GM12878 (cell line): ENCODE data around the gene BICRAL. TPM values are rescaled to one million over a fixed set of nuclear protein-coding genes. Genes with fewer than 3 reads are reported as not detected.

ENCODE experiments used
- ATAC-seq: fragments of 200-7000 bp; cut with Tn5 transposase; 3 replicates; pipeline ENCODE4 v1.9.1; 2020; ENCODE audit warnings: mild to moderate bottlenecking, moderate library complexity
- BruUV-seq: library from RNA; stranded (reverse); fragments of 400-500 nt; replicated peaks from 2 replicates; lab custom pipeline; 2021; lab: Mats Ljungman, UMichigan
- CTCF ChIA-PET: fragments of 300-600 bp; sonication (Branson Sonifier 250); formaldehyde crosslinking; extraction: SDS; loops from one replicate; lab custom pipeline; 2021; ENCODE audit warnings: inconsistent platforms; lab: Yijun Ruan, JAX
- POLR2A ChIA-PET: fragments of 350-600 bp; formaldehyde crosslinking; extraction: SDS; loops from one replicate; lab custom pipeline; 2021; ENCODE audit warnings: inconsistent platforms; lab: Charles Lee
- RAD21 ChIA-PET: fragments of 300-600 bp; sonication (Branson Sonifier 250); formaldehyde crosslinking; loops from one replicate; lab custom pipeline; 2023; ENCODE audit warnings: antibody characterized with exemption; ENCODE audit not compliant: unreplicated experiment; lab: Charles Lee
- SMC1A ChIA-PET: fragments of 300-600 bp; sonication (Branson Sonifier 250); formaldehyde crosslinking; loops from one replicate; lab custom pipeline; 2023; ENCODE audit not compliant: unreplicated experiment, uncharacterized antibody; lab: Charles Lee
- DNase-seq: peaks from one replicate; pipeline ENCODE4 v3.0.0-alpha.2; 2011; ENCODE audit warnings: low read depth, low spot score
- FAIRE-seq: peaks from 3 replicates; lab custom pipeline; 2011; peaks lifted over from hg19 to GRCh38; lab: Jason Lieb, UNC
- H2AFZ ChIP-seq: 2 replicates; pipeline ENCODE4 v1.6.0; 2011; ENCODE audit warnings: low read depth, low read length, control low read depth; ENCODE audit not compliant: control insufficient read depth
- H3K27ac ChIP-seq: 2 replicates; pipeline ENCODE4 v1.5.1; 2011; ENCODE audit warnings: control low read depth; ENCODE audit not compliant: control insufficient read depth, insufficient read depth
- H3K27me3 ChIP-seq, 2 experiments: replicated peaks in 1 of 2; 2 replicates each; pipeline versions ENCODE4 v1.6.0 to v1.6.1; 2011; ENCODE audit warnings: low read length in 1 of 2; ENCODE audit not compliant: control insufficient read depth in 2 of 2, insufficient read depth in 2 of 2
- H3K36me3 ChIP-seq, 2 experiments: 2 replicates each; pipeline ENCODE4 v1.5.1; 2011; ENCODE audit warnings: low read length in 1 of 2; ENCODE audit not compliant: control insufficient read depth in 2 of 2, insufficient read depth in 2 of 2
- H3K4me1 ChIP-seq: 2 replicates; pipeline ENCODE4 v1.6.1; 2011; ENCODE audit warnings: mild to moderate bottlenecking, low read length, moderate library complexity, mixed read lengths; ENCODE audit not compliant: control insufficient read depth, insufficient read depth
- H3K4me2 ChIP-seq: 2 replicates; pipeline ENCODE4 v1.6.0; 2011; ENCODE audit warnings: control low read depth; ENCODE audit not compliant: control insufficient read depth, insufficient read depth
- H3K4me3 ChIP-seq: fragments of 200-600 bp; sonication (generic); 2 replicates; pipeline ENCODE4 v1.5.1; 2016
- H3K79me2 ChIP-seq: 2 replicates; pipeline ENCODE4 v1.6.0; 2011; ENCODE audit warnings: low read length; ENCODE audit not compliant: control insufficient read depth, insufficient read depth
- H3K9ac ChIP-seq: 2 replicates; pipeline ENCODE4 v1.8.0; 2011; ENCODE audit warnings: low read length, control low read depth, mixed read lengths; ENCODE audit not compliant: control insufficient read depth, insufficient read depth
- H3K9me3 ChIP-seq: replicated peaks from 3 replicates; pipeline ENCODE4 v1.5.1; 2011; ENCODE audit warnings: mild to moderate bottlenecking, low read length; ENCODE audit not compliant: control insufficient read depth, insufficient read depth
- H4K20me1 ChIP-seq: 2 replicates; pipeline ENCODE4 v1.6.0; 2011; ENCODE audit not compliant: control insufficient read depth, insufficient read depth
- CBX5 ChIP-seq: sonication (generic); IDR thresholded peaks from 2 replicates; pipeline ENCODE4 v1.6.1; 2016; ENCODE audit warnings: low read depth, moderate library complexity, mild to moderate bottlenecking, inconsistent platforms
- FOXM1 ChIP-seq: IDR thresholded peaks from 2 replicates; pipeline ENCODE4 v1.6.1; 2012; ENCODE audit warnings: low read depth, mild to moderate bottlenecking, inconsistent platforms, low read length, moderate library complexity
- GATAD2B ChIP-seq: fragments of 450-650 bp; conservative IDR thresholded peaks from 2 replicates; pipeline ENCODE4 v1.6.1; 2017; ENCODE audit warnings: low read depth, mild to moderate bottlenecking, moderate library complexity
- HCFC1 ChIP-seq: fragments of 150-350 bp; IDR thresholded peaks from 2 replicates; pipeline ENCODE4 v1.6.1; 2014; ENCODE audit warnings: low read length
- IKZF2 ChIP-seq, 2 experiments: fragments of 450-650 bp; IDR thresholded peaks; 2 replicates each; pipeline ENCODE4 v1.6.1; 2017; ENCODE audit warnings: mild to moderate bottlenecking in 2 of 2, moderate library complexity in 2 of 2
- LARP7 ChIP-seq: fragments of 450-650 bp; IDR thresholded peaks from 2 replicates; pipeline ENCODE4 v1.6.1; 2017; ENCODE audit warnings: mild to moderate bottlenecking
- POU2F2 ChIP-seq: IDR thresholded peaks from 3 replicates; pipeline ENCODE4 v1.6.1; 2011; ENCODE audit warnings: low read depth, mild to moderate bottlenecking, low read length, borderline replicate concordance
- RCOR1 ChIP-seq: conservative IDR thresholded peaks from 2 replicates; pipeline ENCODE4 v1.6.1; 2012; ENCODE audit warnings: low read depth, low read length, improper control_type of control experiment
- RFX5 ChIP-seq: IDR thresholded peaks from 2 replicates; pipeline ENCODE4 v1.6.1; 2011; ENCODE audit warnings: low read depth, low read length, improper control_type of control experiment
- SMAD1 ChIP-seq: fragments of 450-650 bp; IDR thresholded peaks from 2 replicates; pipeline ENCODE4 v1.6.1; 2018; ENCODE audit warnings: mild to moderate bottlenecking, low read depth; ENCODE audit not compliant: partially characterized antibody
- ZNF207 ChIP-seq: fragments of 450-650 bp; IDR thresholded peaks from 2 replicates; pipeline ENCODE4 v1.6.1; 2014; ENCODE audit warnings: antibody characterized with exemption, mild to moderate bottlenecking, borderline replicate concordance
- WGBS: methylation state at CpG from one replicate; pipeline ENCODE4 v1.1.6; 2016; ENCODE audit warnings: low lambda C conversion rate; ENCODE audit not compliant: insufficient replicate concordance, insufficient coverage; ENCODE audit errors: missing lambda C conversion rate; 5-methylcytosine and 5-hydroxymethylcytosine counted together
- in situ Hi-C: fragments of 300-500 bp; cut with MboI; formaldehyde crosslinking; loops from 9 replicates; pipeline ENCODE4 v1.14.3; 2018; ENCODE audit warnings: mixed read lengths
- intact Hi-C: fragments of 100-400 bp; cut with micrococcal nuclease; formaldehyde crosslinking; loops from one replicate; pipeline ENCODE4 v1.14.2; 2022; ENCODE audit not compliant: unreplicated experiment
- polyA plus RNA-seq, 11 experiments: library from polyadenylated mRNA; depleted of rRNA in 4 of 11; unstranded in 6 of 11; stranded (reverse) in 5 of 11; fragments of >200 nt; fragmentation: Nextera tagmentation in 4 of 11; fragmentation: Illumina TruSeq in 1 of 11; extraction: Ambion mirVana in 4 of 11; extraction: Trizol in 1 of 11; gene quantifications; 1 replicate in 1 of 11; 2 replicates in 10 of 11; pipeline versions ENCODE4 v1.2.1 to v1.2.3, GENCODE V29; 2011 to 2016; ENCODE audit warnings: inconsistent platforms in 2 of 11, missing spikeins in 2 of 11, low read depth in 1 of 11
- total RNA-seq, 4 experiments: library from RNA; depleted of rRNA in 3 of 4; stranded (reverse); fragments of >200 nt in 3 of 4; fragmentation: Illumina TruSeq in 1 of 4; extraction: Trizol in 1 of 4; gene quantifications; 2 replicates each; pipeline versions ENCODE4 v1.2.1 to v1.2.3, GENCODE V29; 2013 to 2021
- TF ChIP-seq, protein P1 (sequence below): IDR thresholded peaks from 2 replicates; pipeline ENCODE4 v1.6.1; 2011; ENCODE audit warnings: borderline replicate concordance, low read depth, mild to moderate bottlenecking, moderate library complexity, low read length; ENCODE audit not compliant: insufficient read depth, poor library complexity, severe bottlenecking
- TF ChIP-seq, protein P2 (sequence below): fragments of 450-650 bp; IDR thresholded peaks from 2 replicates; pipeline ENCODE4 v1.6.1; 2018; ENCODE audit warnings: borderline replicate concordance, mild to moderate bottlenecking; ENCODE audit not compliant: partially characterized antibody
- TF ChIP-seq, protein P3 (sequence below): IDR thresholded peaks from 2 replicates; pipeline ENCODE4 v1.6.1; 2012; ENCODE audit warnings: low read length, inconsistent platforms
- TF ChIP-seq, protein P4 (sequence below): IDR thresholded peaks from 2 replicates; pipeline ENCODE4 v1.6.1; 2012; ENCODE audit warnings: low read depth, low read length, improper control_type of control experiment

The BICRAL gene
- total and polyA plus RNA-seq, 10 of the 15 experiments (the other 5 are each of a cell fraction or from before 2014, with no cell fraction given) = 1.9 to 16.6 (median 8.5) TPM

DNA sequence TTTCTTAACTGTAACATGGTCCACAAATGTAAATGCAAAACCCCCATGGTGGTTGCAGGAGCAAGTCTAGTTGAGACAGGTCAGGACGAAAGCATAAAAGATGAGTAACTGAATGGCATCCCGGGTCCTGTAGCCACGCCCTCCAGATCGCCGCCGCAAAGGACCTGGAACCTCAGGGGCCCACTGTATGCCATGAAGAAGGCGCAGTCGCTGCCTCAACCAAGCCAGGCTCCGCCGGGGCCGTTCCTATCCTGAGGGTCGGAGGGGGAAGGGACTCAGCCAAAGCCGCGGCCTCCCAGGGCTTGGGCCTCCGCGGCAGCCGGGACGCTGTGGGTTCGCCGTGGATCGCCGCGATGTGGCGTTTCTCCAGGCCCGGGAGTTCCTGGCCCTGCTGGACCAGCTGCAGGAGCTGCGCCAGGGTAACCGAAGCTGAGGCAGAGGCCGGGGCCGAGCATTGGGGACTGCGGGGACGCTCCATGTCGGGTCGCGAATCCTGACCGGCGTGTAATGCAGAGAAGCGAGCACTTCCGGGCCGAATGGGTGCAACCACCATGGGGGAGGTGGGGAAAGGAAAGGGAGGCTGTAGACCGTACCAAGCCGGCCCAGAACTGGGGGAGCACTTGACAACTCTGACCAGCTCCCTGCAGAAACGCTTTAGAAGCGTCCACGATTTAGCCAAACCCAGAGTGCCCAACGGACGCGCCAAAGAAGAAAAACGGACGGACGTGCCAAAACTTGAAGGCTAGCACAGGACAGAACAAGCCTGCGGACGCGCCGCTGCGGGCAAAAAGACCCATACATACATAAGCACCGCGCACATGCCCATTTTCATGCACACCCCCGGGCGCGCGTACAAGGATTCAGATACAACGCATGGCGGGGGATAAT lies 108.7 kb downstream of the BICRAL start:
- DNase-seq (peak; percentile 89), ATAC-seq (peak; percentile 95), FAIRE-seq (peak; percentile 62)
- ChIA-PET CTCF (interaction anchor here (0.6 to 1.8 kb wide), 4 partner anchors 9 to 229 kb away, joined by 3 to 8 read pairs (median 4); partner anchors contain the start of gene CNPY3), POLR2A (interaction anchor here (0.6 to 2.3 kb wide), 4 partner anchors 11 to 145 kb away, joined by 3 to 16 read pairs (median 4); partner anchors contain the start of genes PPP2R5D, RPL7L1 and TBCC), SMC1A (interaction anchor here (2.3 kb wide), 1 partner anchor 11 kb away, joined by 9 read pairs; the partner anchor contains the start of gene RPL7L1), RAD21 (interaction anchor here (1.0 to 3.1 kb wide), 5 partner anchors 11 to 229 kb away, joined by 3 to 9 read pairs (median 4); partner anchors contain the start of genes BICRAL and RPL7L1)
- Histone ChIP-seq H4K20me1 (no peaks in the 10 kb centered on the region), H2AFZ (peak overlapping the region; percentile 97), H3K79me2 (peaks cover 4% of the 10 kb centered on the region; the same call in 1 of the 2 replicates), H3K9me3 (no peaks in the 10 kb centered on the region), H3K36me3 (peaks cover 5% of the 10 kb centered on the region in 2 experiments), H3K4me3 (peak overlapping the region; percentile 85), H3K4me1 (peaks cover 15% of the 10 kb centered on the region), H3K27me3 (no peaks in the 10 kb centered on the region), H3K4me2 (peak overlapping the region; percentile 83), H3K27ac (peak overlapping the region; percentile 88), H3K9ac (peak overlapping the region; percentile 97)
- TSS peak; percentile 98 for BruUV-seq
- intact Hi-C loops (loop anchor here (2.0 to 5.0 kb wide), 2 partner anchors 108 to 144 kb away; partner anchors contain the start of genes BICRAL and TBCC), in situ Hi-C loops (no loop called here)
- WGBS = 1% methylated on average over 63 of the region's 63 CpGs
- peak; percentile 49 for TF ChIP-seq HCFC1
- TF ChIP-seq RCOR1 = 0 out of 2 replicates have a peak, but pooled peaks have one; percentile 0
- TF ChIP-seq, protein P1, sequence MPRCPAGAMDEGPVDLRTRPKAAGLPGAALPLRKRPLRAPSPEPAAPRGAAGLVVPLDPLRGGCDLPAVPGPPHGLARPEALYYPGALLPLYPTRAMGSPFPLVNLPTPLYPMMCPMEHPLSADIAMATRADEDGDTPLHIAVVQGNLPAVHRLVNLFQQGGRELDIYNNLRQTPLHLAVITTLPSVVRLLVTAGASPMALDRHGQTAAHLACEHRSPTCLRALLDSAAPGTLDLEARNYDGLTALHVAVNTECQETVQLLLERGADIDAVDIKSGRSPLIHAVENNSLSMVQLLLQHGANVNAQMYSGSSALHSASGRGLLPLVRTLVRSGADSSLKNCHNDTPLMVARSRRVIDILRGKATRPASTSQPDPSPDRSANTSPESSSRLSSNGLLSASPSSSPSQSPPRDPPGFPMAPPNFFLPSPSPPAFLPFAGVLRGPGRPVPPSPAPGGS = peak; percentile 93
- TF ChIP-seq, protein P2, sequence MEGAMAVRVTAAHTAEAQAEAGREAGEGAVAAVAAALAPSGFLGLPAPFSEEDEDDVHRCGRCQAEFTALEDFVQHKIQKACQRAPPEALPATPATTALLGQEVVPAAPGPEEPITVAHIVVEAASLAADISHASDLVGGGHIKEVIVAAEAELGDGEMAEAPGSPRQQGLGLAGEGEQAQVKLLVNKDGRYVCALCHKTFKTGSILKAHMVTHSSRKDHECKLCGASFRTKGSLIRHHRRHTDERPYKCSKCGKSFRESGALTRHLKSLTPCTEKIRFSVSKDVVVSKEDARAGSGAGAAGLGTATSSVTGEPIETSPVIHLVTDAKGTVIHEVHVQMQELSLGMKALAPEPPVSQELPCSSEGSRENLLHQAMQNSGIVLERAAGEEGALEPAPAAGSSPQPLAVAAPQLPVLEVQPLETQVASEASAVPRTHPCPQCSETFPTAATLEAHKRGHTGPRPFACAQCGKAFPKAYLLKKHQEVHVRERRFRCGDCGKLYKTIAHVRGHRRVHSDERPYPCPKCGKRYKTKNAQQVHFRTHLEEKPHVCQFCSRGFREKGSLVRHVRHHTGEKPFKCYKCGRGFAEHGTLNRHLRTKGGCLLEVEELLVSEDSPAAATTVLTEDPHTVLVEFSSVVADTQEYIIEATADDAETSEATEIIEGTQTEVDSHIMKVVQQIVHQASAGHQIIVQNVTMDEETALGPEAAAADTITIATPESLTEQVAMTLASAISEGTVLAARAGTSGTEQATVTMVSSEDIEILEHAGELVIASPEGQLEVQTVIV = peak; percentile 78
- peak; percentile 61 for TF ChIP-seq SMAD1
- peak; percentile 78; the same call in 1 of the 2 replicates for TF ChIP-seq GATAD2B
- TF ChIP-seq FOXM1 = 0 out of 2 replicates have a peak, but pooled peaks have one; percentile 55
- TF ChIP-seq POU2F2 = peak; percentile 74; the same call in 2 of the 3 replicates
- TF ChIP-seq RFX5 = no peak
- TF ChIP-seq ZNF207 = peak; percentile 89; the same call in 1 of the 2 replicates
- TF ChIP-seq, protein P3, sequence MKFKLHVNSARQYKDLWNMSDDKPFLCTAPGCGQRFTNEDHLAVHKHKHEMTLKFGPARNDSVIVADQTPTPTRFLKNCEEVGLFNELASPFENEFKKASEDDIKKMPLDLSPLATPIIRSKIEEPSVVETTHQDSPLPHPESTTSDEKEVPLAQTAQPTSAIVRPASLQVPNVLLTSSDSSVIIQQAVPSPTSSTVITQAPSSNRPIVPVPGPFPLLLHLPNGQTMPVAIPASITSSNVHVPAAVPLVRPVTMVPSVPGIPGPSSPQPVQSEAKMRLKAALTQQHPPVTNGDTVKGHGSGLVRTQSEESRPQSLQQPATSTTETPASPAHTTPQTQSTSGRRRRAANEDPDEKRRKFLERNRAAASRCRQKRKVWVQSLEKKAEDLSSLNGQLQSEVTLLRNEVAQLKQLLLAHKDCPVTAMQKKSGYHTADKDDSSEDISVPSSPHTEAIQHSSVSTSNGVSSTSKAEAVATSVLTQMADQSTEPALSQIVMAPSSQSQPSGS = no peak; the same call in 1 of the 2 replicates
- peak in 1 of 2 experiments; percentile 55; a peak in 1 of 4 replicates for TF ChIP-seq IKZF2 (IDR thresholded peaks at IDR 0.05)
- TF ChIP-seq, protein P4, sequence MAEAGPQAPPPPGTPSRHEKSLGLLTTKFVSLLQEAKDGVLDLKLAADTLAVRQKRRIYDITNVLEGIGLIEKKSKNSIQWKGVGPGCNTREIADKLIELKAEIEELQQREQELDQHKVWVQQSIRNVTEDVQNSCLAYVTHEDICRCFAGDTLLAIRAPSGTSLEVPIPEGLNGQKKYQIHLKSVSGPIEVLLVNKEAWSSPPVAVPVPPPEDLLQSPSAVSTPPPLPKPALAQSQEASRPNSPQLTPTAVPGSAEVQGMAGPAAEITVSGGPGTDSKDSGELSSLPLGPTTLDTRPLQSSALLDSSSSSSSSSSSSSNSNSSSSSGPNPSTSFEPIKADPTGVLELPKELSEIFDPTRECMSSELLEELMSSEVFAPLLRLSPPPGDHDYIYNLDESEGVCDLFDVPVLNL = no peak; the same call in 1 of the 2 replicates
- peak; percentile 92 for TF ChIP-seq LARP7
- no peak for TF ChIP-seq CBX5
